HepG2 (cell line): ENCODE results near the gene SLC6A9. TPM values are rescaled to one million over a fixed set of nuclear protein-coding genes. Genes with fewer than 3 reads are reported as not detected.

Experiments used
- AHR ChIP-seq: IDR thresholded peaks from 2 replicates; pipeline ENCODE4 v1.6.1; 2018; ENCODE audit warnings: missing genetic modification reagents, missing compliant biosample characterization
- AKAP8 ChIP-seq: sonication (generic); formaldehyde crosslinking; IDR thresholded peaks from 2 replicates; pipeline ENCODE4 v1.5.1; 2020; ENCODE audit warnings: mild to moderate bottlenecking, missing genetic modification reagents
- CTCF ChIP-seq: sonication (generic); formaldehyde crosslinking; IDR thresholded peaks from 2 replicates; pipeline ENCODE4 v1.5.0; 2020; ENCODE audit warnings: mild to moderate bottlenecking, missing genetic modification reagents, moderate library complexity
- DDIT3 ChIP-seq: sonication (generic); formaldehyde crosslinking; IDR thresholded peaks from 2 replicates; pipeline ENCODE4 v1.4.0; 2020; ENCODE audit warnings: mild to moderate bottlenecking, missing genetic modification reagents
- ELF1 ChIP-seq: sonication (generic); formaldehyde crosslinking; IDR thresholded peaks from 2 replicates; pipeline ENCODE4 v1.4.0; 2020; ENCODE audit warnings: missing genetic modification reagents
- GMEB1 ChIP-seq: sonication (generic); formaldehyde crosslinking; IDR thresholded peaks from 2 replicates; pipeline ENCODE4 v1.5.1; 2020; ENCODE audit warnings: missing genetic modification reagents, mild to moderate bottlenecking, borderline replicate concordance
- KDM4B ChIP-seq: sonication (generic); formaldehyde crosslinking; IDR thresholded peaks from 2 replicates; pipeline ENCODE4 v1.4.0; 2020; ENCODE audit warnings: missing genetic modification reagents
- NFE2 ChIP-seq: sonication (generic); formaldehyde crosslinking; IDR thresholded peaks from 2 replicates; pipeline ENCODE4 v1.4.0; 2020; ENCODE audit warnings: missing genetic modification reagents
- NR0B2 ChIP-seq: sonication (generic); formaldehyde crosslinking; IDR thresholded peaks from 2 replicates; pipeline ENCODE4 v1.4.0; 2020; ENCODE audit warnings: mild to moderate bottlenecking, missing genetic modification reagents
- SP140L ChIP-seq: sonication (generic); formaldehyde crosslinking; IDR thresholded peaks from 2 replicates; pipeline ENCODE4 v1.4.0; 2020; ENCODE audit warnings: missing genetic modification reagents, borderline replicate concordance
- SP2 ChIP-seq: sonication (generic); formaldehyde crosslinking; IDR thresholded peaks from 2 replicates; pipeline ENCODE4 v1.5.1; 2020; ENCODE audit warnings: mild to moderate bottlenecking, missing genetic modification reagents
- SRSF4 ChIP-seq: fragments of 200-400 bp; formaldehyde crosslinking; IDR thresholded peaks from one replicate; pipeline ENCODE4 v1.6.1; 2018; ENCODE audit warnings: mild to moderate bottlenecking, low read depth, low read length, moderate library complexity; ENCODE audit not compliant: poor library complexity, severe bottlenecking
- STAT5B ChIP-seq: sonication (generic); formaldehyde crosslinking; IDR thresholded peaks from 2 replicates; pipeline ENCODE4 v1.4.0; 2020; ENCODE audit warnings: missing genetic modification reagents
- U2AF1 ChIP-seq: fragments of 200-400 bp; formaldehyde crosslinking; optimal IDR thresholded peaks from 2 replicates; pipeline ENCODE3; 2017; ENCODE audit warnings: mild to moderate bottlenecking, low read depth, low read length
- ZNF33B ChIP-seq: sonication (generic); formaldehyde crosslinking; IDR thresholded peaks from 2 replicates; pipeline ENCODE4 v1.5.1; 2020; ENCODE audit warnings: mild to moderate bottlenecking, missing genetic modification reagents
- polyA plus RNA-seq, 8 experiments: library from polyadenylated mRNA; depleted of rRNA in 3 of 8; stranded (reverse) in 7 of 8; unstranded in 1 of 8; fragments of >200 nt; fragmentation: Illumina TruSeq in 4 of 8; extraction: Trizol in 4 of 8; gene quantifications; 2 replicates each; pipeline versions ENCODE4 v1.2.1 to v1.2.3, GENCODE V29; 2011 to 2016; ENCODE audit warnings: low read depth in 4 of 8, missing spikeins in 1 of 8, mixed read lengths in 1 of 8; ENCODE audit not compliant: insufficient read depth in 1 of 8
- total RNA-seq, 5 experiments: library from RNA; depleted of rRNA; stranded (reverse); fragments of >200 nt; fragmentation: Illumina TruSeq; extraction: Trizol; gene quantifications; 2 replicates each; pipeline ENCODE4 v1.2.3, GENCODE V29; 2016; ENCODE audit warnings: low read depth in 1 of 5
- TF ChIP-seq, protein P1 (sequence below): sonication (generic); formaldehyde crosslinking; IDR thresholded peaks from 2 replicates; pipeline ENCODE4 v1.5.0; 2020; ENCODE audit warnings: mild to moderate bottlenecking, missing genetic modification reagents
- TF ChIP-seq, protein P2 (sequence below): IDR thresholded peaks from 2 replicates; pipeline ENCODE4 v1.6.1; 2016
- TF ChIP-seq, protein P3 (sequence below): sonication (generic); formaldehyde crosslinking; IDR thresholded peaks from 2 replicates; pipeline ENCODE4 v1.8.0; 2022; ENCODE audit warnings: low read depth, missing genetic modification reagents
- TF ChIP-seq, protein P4 (sequence below): sonication (generic); formaldehyde crosslinking; IDR thresholded peaks from 2 replicates; pipeline ENCODE4 v1.8.1; 2023; ENCODE audit warnings: missing genetic modification reagents, mild to moderate bottlenecking, borderline replicate concordance

Gene SLC6A9
- total and polyA plus RNA-seq, 2 of the 13 experiments (the other 11 are each of a cell fraction or from before 2014, with no cell fraction given), result 8.5 to 9.9 TPM

- TF ChIP-seq NR0B2 (CRISPR knock-in tag) (peak; percentile 82; the same call in 1 of the 2 replicates), U2AF1 (no peak), SP2 (CRISPR knock-in tag) (no peak), ELF1 (CRISPR knock-in tag) (no peak), AHR (CRISPR knock-in tag) (no peak), DDIT3 (CRISPR knock-in tag) (no peak), STAT5B (CRISPR knock-in tag) (no peak), NFE2 (CRISPR knock-in tag) (no peak), CTCF (CRISPR knock-in tag) (no peak), AKAP8 (CRISPR knock-in tag) (0 out of 2 replicates have a peak, but pooled peaks have one; percentile 23), KDM4B (CRISPR knock-in tag) (no peak), ZNF33B (CRISPR knock-in tag) (0 out of 2 replicates have a peak, but pooled peaks have one; percentile 28), SRSF4 (no peak), SP140L (CRISPR knock-in tag) (no peak), GMEB1 (no peak)
- TF ChIP-seq, protein P1, sequence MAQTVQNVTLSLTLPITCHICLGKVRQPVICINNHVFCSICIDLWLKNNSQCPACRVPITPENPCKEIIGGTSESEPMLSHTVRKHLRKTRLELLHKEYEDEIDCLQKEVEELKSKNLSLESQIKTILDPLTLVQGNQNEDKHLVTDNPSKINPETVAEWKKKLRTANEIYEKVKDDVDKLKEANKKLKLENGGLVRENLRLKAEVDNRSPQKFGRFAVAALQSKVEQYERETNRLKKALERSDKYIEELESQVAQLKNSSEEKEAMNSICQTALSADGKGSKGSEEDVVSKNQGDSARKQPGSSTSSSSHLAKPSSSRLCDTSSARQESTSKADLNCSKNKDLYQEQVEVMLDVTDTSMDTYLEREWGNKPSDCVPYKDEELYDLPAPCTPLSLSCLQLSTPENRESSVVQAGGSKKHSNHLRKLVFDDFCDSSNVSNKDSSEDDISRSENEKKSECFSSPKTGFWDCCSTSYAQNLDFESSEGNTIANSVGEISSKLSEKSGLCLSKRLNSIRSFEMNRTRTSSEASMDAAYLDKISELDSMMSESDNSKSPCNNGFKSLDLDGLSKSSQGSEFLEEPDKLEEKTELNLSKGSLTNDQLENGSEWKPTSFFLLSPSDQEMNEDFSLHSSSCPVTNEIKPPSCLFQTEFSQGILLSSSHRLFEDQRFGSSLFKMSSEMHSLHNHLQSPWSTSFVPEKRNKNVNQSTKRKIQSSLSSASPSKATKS (CRISPR knock-in tag), result no peak
- TF ChIP-seq, protein P2, sequence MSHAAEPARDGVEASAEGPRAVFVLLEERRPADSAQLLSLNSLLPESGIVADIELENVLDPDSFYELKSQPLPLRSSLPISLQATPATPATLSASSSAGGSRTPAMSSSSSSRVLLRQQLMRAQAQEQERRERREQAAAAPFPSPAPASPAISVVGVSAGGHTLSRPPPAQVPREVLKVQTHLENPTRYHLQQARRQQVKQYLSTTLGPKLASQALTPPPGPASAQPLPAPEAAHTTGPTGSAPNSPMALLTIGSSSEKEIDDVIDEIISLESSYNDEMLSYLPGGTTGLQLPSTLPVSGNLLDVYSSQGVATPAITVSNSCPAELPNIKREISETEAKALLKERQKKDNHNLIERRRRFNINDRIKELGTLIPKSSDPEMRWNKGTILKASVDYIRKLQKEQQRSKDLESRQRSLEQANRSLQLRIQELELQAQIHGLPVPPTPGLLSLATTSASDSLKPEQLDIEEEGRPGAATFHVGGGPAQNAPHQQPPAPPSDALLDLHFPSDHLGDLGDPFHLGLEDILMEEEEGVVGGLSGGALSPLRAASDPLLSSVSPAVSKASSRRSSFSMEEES (CRISPR knock-in tag), result peak; percentile 31; the same call in 1 of the 2 replicates
- TF ChIP-seq, protein P3, sequence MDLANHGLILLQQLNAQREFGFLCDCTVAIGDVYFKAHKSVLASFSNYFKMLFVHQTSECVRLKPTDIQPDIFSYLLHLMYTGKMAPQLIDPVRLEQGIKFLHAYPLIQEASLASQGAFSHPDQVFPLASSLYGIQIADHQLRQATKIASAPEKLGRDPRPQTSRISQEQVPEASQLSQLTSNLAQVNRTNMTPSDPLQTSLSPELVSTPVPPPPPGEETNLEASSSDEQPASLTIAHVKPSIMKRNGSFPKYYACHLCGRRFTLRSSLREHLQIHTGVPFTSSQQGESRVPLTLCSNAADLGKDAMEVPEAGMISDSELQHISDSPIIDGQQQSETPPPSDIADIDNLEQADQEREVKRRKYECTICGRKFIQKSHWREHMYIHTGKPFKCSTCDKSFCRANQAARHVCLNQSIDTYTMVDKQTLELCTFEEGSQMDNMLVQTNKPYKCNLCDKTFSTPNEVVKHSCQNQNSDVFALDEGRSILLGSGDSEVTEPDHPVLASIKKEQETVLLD (CRISPR knock-in tag), result no peak
- TF ChIP-seq, protein P4, sequence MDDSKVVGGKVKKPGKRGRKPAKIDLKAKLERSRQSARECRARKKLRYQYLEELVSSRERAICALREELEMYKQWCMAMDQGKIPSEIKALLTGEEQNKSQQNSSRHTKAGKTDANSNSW (CRISPR knock-in tag), result no peak
Measured at GRCh38 chr1:43979528-43980254, 51.6 kb downstream of the SLC6A9 start (continued).
